DMS53 treated with DMSO at 0.1 percent for 48 hours (cell line): Measurements from ENCODE around the gene NAPEPLD.
"Not testable (repeated sequence)": the region's sequence is repeated elsewhere in the genome, so short reads cannot be mapped to it uniquely, and the experiment has no call there.

Experiments
- DNase-seq: peaks from one replicate; lab custom pipeline; 2025; ENCODE audit not compliant: unreplicated experiment; lab: John Stamatoyannopoulos, UW

Gene NAPEPLD

DNA sequence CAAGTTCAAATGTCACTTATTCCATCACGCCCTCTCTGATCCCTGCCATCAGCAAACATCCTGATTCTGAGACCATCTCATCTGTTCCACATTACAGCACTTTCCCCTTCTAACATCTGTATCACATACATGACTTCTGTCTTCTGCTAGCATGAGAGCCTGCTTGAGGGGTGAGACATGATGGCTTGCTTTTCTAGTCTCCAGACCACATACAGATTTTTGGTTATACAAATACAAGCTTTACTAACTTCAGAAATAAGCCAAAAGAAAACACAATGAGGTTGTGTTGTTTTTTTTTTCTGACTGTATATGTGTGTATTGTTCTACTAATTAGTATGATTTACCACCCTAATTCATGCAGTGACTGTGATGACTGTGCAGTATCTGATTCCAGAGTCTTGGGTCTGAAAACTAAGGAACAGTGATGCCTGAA, 34.3 kb downstream of the NAPEPLD start:
- DNase-seq: no peak

DNA sequence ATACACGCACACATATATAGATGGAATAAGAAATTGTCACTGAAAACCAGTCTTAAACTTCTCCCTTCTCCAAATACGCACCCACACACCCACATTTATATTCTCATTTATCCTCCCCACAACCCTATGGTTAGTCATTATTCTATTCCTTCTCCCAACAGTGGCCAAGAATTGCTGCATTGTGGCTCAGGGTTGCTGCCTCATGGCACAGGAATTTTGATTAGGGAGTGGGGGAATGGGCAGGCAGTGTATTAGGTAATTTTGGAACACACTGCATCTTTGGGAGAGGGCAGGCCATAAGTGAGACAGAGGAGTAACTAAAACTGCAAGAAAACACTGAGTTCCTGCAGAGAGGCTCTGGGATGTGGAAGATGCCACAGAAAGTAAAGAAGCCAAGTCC, 35.7 kb downstream of the NAPEPLD start:
- no peak for DNase-seq

DNA sequence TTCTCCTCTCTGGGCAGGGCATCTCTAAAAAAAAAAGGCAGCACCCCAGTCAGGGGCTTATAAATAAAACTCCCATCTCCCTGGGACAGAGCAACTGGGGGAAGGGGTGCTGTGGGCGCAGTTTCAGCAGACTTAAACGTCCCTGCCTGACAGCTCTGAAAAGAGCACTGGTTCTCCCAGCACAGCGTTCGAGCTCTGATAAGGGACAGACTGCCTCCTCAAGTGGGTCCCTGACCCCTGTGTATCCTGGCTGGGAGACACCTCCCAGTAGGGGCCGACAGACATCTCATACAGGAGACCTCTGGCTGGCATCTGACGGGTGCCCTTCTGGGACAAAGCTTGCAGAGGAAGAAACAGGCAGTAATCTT, 42.2 kb downstream of the NAPEPLD start:
- not testable (repeated sequence) for DNase-seq

DNA sequence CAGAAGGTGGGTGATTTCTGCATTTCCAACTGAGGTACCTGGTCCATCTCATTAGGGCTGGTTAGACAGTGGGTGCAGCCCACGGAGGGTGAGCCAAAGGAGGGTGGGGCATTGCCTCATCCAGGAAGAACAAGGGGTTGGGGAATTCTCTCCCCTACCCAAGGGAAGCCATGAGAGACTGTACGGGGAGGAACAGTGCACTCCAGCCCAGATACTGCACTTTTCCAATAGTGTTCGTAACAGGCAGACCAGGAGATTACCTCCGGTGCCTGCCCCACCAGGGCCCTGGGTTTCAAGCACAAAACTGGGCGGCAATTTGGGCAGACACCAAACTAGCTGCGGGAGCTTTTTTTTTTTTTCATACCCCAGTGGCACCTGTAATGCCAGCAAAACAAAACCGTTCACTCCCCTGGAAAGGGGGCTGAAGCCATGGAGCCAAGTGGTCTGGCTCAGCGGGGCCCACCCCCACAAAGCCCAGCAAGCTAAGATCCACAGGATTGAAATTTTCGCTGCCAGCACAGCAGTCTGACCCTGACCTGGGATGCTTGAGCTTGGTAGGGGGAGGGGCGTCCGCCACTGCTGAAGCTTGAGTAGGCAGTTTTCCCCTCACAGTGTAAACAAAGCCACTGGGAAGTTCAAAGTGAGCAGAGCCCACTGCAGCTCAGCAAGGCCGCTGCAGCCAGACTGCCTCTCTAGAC, 42.7 kb downstream of the NAPEPLD start:
- DNase-seq: no peak

DNA sequence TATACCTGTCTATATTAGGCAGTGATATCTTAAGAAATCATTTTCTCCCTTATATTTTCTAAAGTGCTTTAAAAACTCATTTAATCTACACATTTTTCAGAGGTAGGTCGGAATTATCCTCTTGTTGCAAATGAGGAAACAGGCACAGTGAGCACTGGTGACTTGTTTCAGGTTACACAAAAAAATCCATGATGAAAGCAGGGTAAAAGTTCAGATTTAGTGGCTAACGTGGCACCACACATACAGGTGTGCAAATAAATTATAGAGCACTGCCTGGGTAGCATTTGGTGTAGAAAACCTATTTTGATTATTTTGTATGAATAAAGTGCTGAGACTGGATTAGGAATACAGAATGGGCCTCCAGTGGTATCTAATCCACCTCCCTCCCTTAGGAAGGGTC, 47.4 kb downstream of the NAPEPLD start:
- DNase-seq: no peak

DNA sequence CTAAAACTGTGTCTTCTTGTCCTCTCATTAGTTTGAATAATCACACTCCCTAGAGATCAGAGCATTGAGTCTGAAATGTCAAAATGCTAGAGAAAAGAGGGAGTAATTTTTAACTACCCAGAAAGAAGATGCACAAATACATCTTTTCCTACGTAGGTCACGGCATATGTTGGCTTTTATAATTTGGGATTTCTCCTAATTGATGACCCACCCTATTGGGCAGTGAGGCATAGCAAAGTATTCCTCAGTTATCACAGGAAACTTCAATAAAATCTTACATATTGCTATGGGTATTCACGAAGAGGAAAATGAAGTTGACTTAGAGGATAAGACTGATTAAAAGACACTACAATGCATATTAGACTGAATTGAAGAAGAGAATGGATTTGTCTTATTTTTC, 48.6 kb downstream of the NAPEPLD start:
- DNase-seq: no peak

DNA sequence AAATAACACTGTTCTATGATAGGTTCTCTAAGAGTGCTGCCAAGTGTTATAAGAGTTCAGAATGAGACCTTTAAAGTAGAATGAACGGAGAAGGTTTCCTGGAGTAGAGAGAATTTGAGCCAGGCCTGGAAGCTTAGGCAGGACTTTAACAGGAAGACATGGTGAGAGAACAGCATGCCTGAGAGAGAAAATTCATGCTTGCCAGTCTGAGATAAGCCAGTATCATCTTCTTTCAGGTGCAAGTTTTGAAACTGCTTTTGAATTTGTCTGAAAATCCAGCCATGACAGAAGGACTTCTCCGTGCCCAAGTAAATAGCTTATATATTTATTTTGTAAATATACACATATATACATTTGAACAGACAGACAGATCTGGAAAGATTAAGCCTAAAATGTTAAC, 51.9 kb downstream of the NAPEPLD start:
- DNase-seq: no peak

DNA sequence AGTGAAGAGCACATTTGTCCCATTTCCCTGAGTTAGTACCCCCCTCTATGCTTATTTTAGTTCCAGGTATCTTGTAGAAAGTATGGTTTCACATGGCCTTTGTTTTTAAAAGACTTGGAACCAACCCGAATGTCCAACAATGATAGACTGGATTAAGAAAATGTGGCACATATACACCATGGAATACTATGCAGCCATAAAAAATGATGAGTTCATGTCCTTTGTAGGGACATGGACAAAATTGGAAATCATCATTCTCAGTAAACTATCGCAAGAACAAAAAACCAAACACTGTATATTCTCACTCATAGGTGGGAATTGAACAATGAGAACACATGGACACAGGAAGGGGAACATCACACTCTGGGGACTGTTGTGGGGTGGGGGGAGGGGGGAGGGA, 53.3 kb downstream of the NAPEPLD start:
- not testable (repeated sequence) for DNase-seq

DNA sequence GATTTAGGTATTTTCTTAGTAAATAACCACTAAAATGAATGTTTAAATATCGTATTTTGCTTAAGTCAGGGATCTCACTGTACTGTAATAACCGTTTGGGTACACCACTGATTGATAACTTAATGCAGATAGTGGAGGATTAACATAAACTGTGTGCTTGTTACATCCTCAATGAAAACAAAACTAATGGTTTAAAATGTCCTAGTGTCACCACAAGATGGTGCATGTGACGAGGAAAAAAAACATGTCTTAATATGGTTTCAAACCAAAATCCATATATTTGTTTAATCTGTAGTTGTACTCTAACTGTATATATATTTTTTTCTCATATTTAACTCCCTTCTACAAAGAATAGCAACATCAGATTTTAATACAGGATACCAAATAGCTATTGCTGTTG, 54.8 kb downstream of the NAPEPLD start:
- DNase-seq: no peak

DNA sequence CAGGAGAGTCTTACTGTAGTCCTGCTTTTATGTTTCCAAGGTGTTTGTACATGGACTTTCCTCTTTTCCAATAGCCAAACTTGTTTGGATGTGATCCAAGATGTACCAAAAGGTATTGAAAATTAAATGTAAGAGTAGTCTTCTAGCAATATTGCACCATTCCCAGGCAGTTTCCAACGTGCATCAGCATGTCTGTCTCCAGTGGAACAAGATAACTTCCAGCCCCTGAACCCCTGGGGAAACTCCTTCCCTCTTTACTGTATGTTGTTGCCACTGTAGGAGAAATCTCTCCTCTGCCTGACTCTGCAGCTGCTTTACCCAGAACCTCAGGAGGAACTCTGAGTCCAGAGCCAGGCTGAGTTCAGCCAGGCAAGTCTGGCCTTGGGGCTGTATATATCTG, 55.5 kb downstream of the NAPEPLD start:
- no peak for DNase-seq

DNA sequence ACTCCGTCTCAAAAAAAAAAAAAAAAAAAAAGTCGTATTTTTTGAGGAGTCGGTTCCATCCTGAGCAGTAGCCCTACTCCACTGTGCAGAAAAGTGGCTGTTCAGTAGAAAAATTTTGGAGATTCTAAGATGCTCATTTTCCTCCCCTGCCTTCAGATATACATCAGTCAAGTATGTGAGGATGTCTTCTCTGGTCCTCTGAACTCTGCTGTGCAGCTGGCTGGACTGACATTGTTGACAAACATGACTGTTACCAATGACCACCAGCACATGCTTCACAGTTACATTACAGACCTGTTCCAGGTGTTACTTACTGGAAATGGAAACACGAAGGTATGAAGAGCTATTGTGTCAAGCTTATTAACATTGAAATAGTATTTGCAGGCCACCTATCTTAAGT, 56.6 kb downstream of the NAPEPLD start:
- not testable (repeated sequence) for DNase-seq

DNA sequence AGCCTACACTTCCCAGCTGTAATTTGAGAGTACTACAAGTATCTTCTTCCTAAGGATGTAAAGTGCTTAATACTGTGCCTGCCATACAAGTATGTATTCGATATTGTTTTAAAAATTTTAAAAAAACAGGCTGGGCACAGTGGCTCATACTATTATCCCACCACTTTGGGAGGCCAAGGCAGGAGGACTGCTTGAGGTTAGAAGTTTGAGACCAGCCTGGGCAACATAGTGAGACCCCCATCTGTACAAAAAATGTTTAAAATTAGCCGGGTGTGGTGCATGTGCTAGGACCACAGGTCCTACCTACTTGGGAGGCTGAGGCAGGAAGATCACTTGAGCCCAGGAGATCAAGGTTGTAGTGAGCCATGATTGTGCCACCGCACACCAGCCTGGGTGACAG, 65.7 kb downstream of the NAPEPLD start:
- DNase-seq: no peak

DNA sequence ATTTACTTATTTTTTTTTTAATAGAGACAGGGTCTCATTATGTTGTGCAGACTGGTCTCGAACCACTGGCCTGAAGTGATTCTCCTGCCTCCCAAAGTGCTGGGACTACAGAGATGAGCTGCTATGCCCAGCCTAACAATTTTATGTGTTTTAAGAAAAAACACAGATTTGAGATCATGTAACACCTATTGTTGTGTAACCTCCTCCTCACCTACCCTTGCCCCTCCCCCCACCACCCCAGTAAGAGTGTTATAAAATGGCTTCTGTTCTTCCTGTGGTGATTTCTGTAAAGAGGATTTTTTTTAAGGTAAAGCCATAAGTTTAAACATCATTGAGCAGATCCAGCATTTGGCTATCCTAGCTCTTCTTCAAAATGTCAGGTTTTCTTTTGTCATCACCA, 66.4 kb downstream of the NAPEPLD start:
- no peak for DNase-seq

DNA sequence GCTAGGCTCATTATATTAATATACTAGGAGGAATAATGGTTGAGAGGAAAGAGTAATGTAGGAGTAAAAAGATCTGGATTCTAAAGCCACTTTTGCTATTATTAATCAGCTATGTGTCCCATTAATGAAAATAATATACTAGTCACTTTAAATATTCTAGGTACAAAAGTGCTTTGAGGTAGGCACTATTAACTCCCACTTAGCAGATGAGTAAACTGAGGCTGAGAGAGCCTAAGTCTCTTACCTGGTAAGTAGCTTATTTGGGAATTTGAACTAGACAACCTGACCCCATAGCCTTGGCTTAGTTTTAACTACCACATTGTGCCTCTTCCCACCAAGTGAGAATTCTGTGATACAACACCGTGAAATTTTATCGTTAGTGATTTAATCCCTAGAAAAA, 68.0 kb downstream of the NAPEPLD start:
- DNase-seq: no peak

DNA sequence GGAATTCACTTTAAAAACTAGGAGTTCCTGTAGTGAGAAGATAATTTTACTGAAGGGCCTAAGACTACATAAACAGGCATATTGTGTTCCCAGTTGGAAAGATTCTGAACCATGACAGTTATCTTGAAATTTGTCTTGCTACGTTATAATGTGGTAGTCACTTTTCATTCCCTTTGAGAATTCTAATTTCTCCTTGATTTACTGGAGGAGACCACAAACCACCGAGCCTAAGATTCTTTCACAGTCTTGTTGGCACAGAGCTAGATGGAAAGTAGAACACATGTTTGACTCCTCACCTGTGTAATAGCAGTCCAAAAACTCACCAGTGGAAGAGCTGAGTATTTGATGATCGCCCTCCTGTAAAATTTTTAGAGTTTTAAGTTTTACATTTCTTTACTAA, 69.1 kb downstream of the NAPEPLD start:
- no peak for DNase-seq

DNA sequence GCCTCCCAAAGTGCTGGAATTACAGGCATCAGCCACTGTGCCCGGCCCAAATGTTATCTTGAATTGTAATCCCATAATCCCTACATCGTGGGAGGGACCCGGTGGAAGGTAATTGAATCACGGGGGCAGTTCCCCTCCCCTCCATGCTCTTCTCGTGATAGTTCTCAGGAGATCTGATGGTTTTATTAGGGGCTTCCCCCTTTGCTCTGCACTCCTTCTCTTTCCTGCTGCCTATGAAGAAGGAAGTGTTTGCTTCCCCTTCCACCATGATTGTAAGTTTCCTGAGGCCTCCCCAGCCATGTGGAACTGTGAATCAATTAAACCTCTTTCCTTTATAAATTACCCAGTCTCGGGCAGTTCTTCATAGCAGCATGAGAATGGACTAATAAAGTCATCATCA, 70.7 kb downstream of the NAPEPLD start:
- not testable (repeated sequence) for DNase-seq

DNA sequence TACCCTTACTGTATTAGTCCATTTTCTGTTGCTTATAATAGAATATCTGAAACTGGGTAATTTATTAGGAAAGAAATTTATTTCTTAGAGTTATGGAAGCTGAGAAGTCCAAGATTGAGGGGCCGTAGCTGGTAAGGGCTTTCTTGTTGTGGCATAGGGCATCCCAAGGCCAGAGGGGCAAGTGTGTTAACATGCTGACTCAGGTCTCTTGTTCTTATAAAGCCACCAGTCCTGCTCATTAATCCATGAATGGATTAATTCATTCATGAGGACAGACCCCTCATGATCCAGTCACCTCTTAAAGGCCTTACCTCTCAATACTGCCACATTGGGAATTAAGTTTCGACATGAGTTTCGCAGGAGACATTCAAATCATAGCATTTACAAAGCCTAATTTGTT, 71.6 kb downstream of the NAPEPLD start:
- DNase-seq: no peak

DNA sequence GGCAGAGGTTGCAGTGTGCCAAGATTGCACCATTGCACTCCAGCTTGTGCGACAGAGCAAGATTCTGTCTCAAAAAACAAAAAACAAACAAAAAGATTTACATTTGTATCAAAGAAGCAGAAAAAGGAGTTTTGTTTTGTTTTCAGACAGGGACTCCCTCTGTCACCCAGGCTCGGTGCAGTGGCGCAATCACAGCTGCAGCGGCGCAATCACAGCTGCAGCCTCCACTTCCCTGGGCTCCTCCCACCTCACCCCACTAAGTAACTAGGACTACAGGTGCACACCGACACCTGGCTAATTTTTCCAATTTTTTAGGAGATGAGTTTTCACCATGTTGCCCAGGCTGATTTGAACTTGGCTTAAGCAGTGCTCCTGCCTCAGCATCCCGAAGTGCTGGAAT, 72.1 kb downstream of the NAPEPLD start:
- no peak for DNase-seq

DNA sequence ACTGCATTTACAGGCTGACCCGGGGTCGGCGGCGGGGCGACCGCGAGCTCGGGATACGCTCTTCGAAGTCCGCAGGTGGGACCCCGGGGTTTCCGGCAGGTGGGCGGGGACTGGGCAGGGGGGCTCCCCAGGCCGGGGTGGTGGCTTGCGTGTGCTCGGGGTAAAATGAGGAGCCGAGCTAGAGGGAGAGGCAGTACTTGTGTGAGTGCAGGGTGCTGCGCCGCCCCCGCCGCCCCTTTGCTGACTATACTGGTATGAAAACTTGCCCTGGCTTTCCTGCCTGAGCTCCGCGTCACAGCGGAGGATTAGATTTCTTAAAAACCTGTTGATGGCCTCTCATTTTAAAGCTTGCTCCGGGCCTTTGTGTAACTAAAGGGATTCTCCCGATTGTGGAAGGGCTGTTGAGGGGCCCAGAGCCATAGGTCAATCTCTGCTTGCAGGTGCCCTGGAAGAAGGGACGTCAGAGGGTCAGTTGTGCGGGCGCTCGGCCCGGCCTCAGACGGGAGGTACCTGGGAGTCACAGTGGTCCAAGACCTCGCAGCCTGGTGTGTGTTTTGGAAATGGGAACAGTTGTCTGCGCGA, 73.5 kb downstream of the NAPEPLD start:
- peak; percentile 55 for DNase-seq

DNA sequence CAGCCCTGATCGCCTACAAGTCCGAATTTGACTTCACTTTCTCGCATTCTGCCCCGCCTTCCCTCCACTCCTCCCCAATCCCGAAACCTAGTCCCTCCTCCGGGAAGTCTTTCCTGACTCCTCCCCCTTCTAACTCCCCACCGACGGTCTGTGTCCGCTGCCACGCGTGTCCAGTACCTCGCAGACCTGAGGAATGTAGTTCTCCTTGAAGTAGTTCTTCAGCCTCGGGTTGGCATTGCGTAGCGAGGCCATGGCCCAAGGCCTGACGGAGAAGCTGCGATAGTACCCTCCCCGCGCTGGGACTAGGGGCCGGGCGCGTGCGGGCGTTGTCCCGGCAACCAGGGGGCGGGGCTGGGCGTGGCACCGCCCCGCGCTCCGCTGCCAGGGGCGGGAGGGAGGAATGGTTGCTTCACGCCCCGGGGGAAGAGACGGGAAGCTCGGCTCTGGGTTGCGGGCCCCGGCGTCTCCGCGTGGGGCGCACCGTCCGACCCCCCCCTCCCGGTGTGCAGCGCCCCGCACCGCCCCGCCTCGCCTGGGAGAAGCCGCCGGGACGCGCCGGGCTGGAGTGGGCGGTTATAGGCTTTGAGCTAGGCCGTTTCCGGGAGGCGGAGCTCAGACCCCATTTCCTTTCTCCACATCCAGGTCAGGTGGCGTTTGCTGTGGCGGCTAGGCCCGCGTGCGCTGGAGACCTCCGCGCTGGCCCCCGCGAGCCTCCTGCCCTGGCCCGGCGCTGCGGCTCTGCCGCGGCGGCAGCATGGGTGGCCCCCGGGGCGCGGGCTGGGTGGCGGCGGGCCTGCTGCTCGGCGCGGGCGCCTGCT, 74.2 kb downstream of the NAPEPLD start, which contains the start of the genes ARMC10 and FBXL13:
Gene ARMC10, plus strand, starts transcription at position 622 of the 818 bp plus-strand sequence. Its CDS starts 133 bp downstream, at position 755.
Gene FBXL13, minus strand, starts transcription at position 278 of the 818 bp plus-strand sequence.
- peak; percentile 94 for DNase-seq

DNA sequence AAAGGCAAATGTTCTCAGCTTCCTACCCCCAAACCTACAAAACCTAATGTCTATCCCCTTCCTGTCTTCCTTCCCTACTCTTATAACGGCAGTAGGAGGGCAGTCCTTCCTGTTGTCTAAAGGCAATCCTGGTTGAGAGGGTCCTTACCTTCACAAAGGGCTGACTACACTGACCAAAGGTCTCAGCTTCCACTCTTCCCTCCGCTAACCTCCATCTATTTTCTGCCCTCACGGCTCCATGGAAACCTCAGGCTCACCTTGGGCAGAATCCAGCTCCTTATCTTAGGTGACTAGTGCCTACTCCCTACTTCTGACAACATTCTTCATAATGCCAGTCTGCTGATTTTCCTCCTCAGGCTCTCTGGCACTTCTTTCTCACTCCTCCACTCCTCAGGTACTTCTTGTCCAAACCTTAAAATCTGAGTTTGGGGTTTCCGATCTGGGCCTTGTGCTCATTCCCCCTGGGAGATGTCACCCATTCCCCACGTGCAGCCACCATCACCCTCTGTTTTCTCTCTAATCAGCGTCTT, 74.8 kb downstream of the NAPEPLD start:
- no peak for DNase-seq

DNA sequence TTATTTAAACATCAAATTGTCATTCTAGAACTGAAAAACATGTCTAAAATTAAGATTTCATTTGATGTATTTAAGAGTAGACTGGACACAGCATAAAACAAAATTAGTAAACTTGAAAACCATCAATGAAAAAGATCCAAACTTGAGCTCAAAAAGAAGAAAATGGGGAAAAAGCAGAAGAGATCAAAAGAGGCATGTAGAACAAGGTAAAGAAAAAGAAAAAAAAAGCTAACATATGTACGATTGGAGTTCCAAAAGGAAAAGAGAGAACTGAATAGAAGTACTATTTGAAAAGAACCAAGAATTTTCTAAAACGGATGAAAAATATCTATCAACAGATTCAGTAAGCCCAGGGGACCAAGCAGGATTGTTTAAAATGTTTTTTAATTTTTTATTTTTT, 77.9 kb downstream of the NAPEPLD start:
- DNase-seq: no peak
